Mesothelial cell of epicardium (in vitro differentiated cells): ENCODE measurements around the gene C8A. TPM values are rescaled to one million over a fixed set of nuclear protein-coding genes. Genes with fewer than 3 reads are reported as not detected.

Experiments
- DNase-seq, 2 experiments: peaks; one replicate each; pipeline ENCODE4 v3.0.0; 2021; ENCODE audit warnings: low spot score in 2 of 2; ENCODE audit not compliant: unreplicated experiment in 2 of 2
- H3K27ac Mint-ChIP-seq: 2 replicates; pipeline ENCODE4 v1.8.0; 2021; ENCODE audit warnings: mixed read lengths
- H3K27me3 Mint-ChIP-seq: 2 replicates; pipeline ENCODE4 v1.8.0; 2021; ENCODE audit warnings: low read depth, mixed read lengths
- H3K36me3 Mint-ChIP-seq: 2 replicates; pipeline ENCODE4 v1.8.0; 2021; ENCODE audit warnings: mixed read lengths
- H3K4me1 Mint-ChIP-seq: 2 replicates; pipeline ENCODE4 v1.8.0; 2021; ENCODE audit warnings: mixed read lengths
- H3K4me3 Mint-ChIP-seq: 2 replicates; pipeline ENCODE4 v1.8.0; 2021; ENCODE audit warnings: mild to moderate bottlenecking, moderate library complexity, mixed read lengths
- H3K9me3 Mint-ChIP-seq: 2 replicates; pipeline ENCODE4 v1.8.0; 2021; ENCODE audit warnings: mixed read lengths
- total RNA-seq: library from RNA; stranded (reverse); gene quantifications from 3 replicates; pipeline ENCODE4 v1.2.1, GENCODE V29; 2021
- TF ChIP-seq, protein P1 (sequence below): fragments of 200-600 bp; sonication (generic); IDR thresholded peaks from one replicate; pipeline ENCODE4 v1.5.0; 2021; ENCODE audit warnings: antibody characterized with exemption; ENCODE audit not compliant: unreplicated experiment

The C8A gene
- total RNA-seq, 1 donor from 2014 or later: not detected

DNA sequence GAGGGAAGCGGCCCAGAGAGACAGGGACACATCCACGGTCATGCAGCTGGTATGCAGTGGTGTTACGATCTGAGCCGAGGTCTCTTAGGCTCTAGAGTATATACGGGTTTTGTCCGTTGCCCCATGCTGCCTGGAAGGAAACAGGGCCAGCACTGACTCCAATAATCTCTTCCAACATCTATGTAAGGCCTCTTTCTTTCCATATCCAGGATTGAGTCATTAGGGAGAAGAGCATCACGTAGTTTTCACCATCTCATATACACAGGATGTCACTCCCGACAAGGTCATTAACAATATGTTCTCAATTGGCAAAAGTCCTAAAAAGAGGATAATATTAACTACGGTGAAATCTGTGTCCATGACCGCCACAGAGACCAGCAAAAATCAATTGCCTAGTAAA lies 106.8 kb downstream of the C8A start:
- no peaks in the 10 kb centered on the region for H3K36me3 Mint-ChIP-seq
- no peak for DNase-seq
- H3K27ac Mint-ChIP-seq: no peak overlapping the region

DNA sequence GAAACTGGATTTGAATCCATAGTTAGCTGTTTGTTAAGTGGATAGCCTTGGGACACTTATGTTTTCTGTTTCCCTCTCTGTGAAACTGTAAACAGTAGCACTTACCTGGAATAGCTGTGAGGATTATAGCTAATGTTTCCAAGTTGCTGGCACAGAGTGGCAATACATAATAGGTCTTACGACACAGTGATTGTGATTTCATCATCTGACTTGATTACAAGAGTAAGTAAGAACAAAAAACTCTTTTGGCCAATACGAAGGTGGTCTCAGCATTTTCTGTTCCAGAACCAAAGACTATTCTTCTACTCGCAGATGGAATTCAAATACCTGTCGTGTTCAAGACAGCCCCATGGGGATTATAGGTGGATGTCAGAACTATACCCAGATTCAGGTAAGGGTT lies 109.1 kb downstream of the C8A start:
- Mint-ChIP-seq H3K27ac (no peak overlapping the region), H3K4me1 (no peaks in the 10 kb centered on the region), H3K27me3 (peaks cover 14% of the 10 kb centered on the region), H3K4me3 (no peak overlapping the region), H3K9me3 (peaks cover 6% of the 10 kb centered on the region), H3K36me3 (no peaks in the 10 kb centered on the region)
- TF ChIP-seq, protein P1, sequence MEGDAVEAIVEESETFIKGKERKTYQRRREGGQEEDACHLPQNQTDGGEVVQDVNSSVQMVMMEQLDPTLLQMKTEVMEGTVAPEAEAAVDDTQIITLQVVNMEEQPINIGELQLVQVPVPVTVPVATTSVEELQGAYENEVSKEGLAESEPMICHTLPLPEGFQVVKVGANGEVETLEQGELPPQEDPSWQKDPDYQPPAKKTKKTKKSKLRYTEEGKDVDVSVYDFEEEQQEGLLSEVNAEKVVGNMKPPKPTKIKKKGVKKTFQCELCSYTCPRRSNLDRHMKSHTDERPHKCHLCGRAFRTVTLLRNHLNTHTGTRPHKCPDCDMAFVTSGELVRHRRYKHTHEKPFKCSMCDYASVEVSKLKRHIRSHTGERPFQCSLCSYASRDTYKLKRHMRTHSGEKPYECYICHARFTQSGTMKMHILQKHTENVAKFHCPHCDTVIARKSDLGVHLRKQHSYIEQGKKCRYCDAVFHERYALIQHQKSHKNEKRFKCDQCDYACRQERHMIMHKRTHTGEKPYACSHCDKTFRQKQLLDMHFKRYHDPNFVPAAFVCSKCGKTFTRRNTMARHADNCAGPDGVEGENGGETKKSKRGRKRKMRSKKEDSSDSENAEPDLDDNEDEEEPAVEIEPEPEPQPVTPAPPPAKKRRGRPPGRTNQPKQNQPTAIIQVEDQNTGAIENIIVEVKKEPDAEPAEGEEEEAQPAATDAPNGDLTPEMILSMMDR: no peak
- no peak for DNase-seq

More for the DNA sequence above, 106.8 kb downstream of the C8A start:
- Mint-ChIP-seq H3K27me3 (peaks cover 12% of the 10 kb centered on the region), H3K9me3 (peaks cover 4% of the 10 kb centered on the region), H3K4me3 (no peak overlapping the region), H3K4me1 (peaks cover 11% of the 10 kb centered on the region)
- TF ChIP-seq, protein P1: no peak

DNA sequence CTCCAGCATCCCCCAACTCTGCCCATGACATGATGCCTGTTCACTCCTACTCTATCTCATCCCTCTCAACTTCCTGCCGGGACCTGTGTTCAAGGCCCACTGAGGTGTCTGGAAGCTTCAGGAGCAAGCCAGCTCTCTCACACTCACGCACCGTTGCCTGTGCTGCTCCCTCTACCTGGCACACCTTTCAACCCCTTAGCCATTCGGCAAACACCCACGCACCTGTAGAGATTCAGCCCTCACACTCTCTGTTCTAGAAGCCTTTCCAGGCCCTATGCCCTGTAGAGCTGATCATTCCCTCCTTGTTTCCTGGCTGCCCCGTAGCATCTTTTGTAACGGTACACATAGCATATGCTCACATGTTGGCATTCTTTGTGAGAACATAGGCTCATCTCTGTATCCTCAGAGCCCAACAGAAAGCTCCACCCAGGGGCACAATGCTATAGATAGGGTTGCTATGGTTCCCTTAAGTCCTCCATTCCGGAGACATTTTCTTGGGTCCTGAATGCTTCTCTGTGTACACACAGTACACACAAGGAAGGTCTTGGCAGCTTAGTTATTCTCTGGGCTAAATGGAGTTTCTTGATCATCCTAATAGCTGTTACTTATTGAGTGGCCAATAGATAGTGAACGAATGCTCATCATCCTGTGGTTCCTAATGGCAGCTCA lies 109.9 kb downstream of the C8A start:
- Mint-ChIP-seq H3K36me3 (no peaks in the 10 kb centered on the region), H3K4me3 (no peak overlapping the region), H3K4me1 (no peaks in the 10 kb centered on the region), H3K27ac (no peak overlapping the region), H3K9me3 (peaks cover 4% of the 10 kb centered on the region), H3K27me3 (peaks cover 14% of the 10 kb centered on the region)
- TF ChIP-seq, protein P1: no peak
- DNase-seq: no peak

DNA sequence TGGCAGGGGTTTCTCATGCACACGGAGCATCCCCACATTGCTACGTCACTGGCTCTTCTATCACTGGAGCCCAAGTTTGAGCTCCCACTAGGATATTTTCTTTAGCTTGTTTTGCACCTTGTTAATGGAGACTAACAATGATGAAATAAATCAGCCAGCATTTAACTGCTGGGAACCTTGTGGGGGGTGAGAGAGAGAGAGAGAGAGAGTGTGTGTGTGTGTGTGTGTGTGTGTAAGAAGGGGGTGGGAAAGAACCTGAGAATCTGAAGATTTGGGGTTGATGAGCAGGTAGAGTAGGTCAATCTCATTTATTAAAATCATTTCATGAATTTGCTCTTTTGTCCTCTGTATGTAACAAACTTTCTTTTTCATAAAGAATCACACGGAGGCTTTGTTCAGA lies 110.6 kb downstream of the C8A start:
- H3K36me3 Mint-ChIP-seq: no peaks in the 10 kb centered on the region
- no peaks in the 10 kb centered on the region for H3K4me1 Mint-ChIP-seq
- peaks cover 4% of the 10 kb centered on the region for H3K9me3 Mint-ChIP-seq
- TF ChIP-seq, protein P1: no peak
- peaks cover 14% of the 10 kb centered on the region for H3K27me3 Mint-ChIP-seq
- no peak for DNase-seq
- no peak overlapping the region for H3K27ac Mint-ChIP-seq
- no peak overlapping the region for H3K4me3 Mint-ChIP-seq

DNA sequence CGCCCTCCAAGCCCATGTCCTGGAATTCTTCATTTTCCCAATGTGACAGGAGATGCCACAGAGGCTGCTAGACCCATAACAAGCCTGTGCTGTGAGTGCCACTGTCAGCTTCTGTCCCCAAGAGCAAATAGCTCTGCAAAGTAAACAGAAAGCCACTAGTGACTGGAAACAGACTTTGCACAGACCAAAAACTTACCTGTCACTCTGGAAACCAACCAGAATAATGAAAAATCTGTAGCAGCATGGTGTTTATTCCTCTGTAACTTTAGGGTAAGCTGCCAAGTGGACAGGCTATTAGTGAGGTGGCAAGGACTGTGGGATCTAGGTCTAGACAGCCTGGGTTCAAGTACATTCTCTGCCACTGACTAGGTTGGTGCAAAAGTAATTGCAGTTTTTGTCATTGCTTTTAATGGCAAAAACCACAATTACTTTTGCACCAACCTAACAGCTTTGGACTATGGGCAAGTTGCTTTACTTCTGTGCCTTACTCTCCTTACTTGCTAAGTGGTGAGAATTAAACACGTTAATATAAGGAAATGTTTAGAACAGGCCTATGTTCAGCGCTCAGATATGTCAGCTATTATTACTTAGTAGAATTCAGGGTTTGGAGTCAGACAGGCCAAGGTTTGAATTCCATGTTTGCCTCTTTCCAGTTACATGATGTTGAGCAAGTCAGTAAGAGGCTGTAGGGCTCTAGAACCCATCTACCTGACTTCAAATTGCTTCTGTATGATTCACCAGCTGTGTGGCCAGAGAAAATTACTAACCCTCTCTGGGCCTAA lies 111.5 kb downstream of the C8A start, which contains the start of gene C8B:
Gene C8B, minus strand, starts transcription at position 100 of the 782 bp plus-strand sequence. Its CDS starts 67 bp downstream, at position 33.
- H3K27ac Mint-ChIP-seq: no peak within 1 kb of the TSS
- no peaks in the 10 kb centered on the region for H3K36me3 Mint-ChIP-seq
- H3K4me1 Mint-ChIP-seq: no peaks in the 10 kb centered on the region
- DNase-seq: no peak
- H3K4me3 Mint-ChIP-seq: no peak within 1 kb of the TSS
- peaks cover 15% of the 10 kb centered on the region for H3K27me3 Mint-ChIP-seq
- TF ChIP-seq, protein P1: no peak
- peaks cover 4% of the 10 kb centered on the region for H3K9me3 Mint-ChIP-seq
